HL-60 (cell line): ENCODE results near the gene TNIK.

Source experiments
- POLR2AphosphoS5 ChIP-seq: IDR thresholded peaks from 2 replicates; pipeline ENCODE4 v1.6.1; 2012; ENCODE audit warnings: low read depth
- SPI1 ChIP-seq: IDR thresholded peaks from 2 replicates; pipeline ENCODE4 v1.6.1; 2012; ENCODE audit warnings: low read depth, mild to moderate bottlenecking, borderline replicate concordance
- TF ChIP-seq, protein P1 (sequence below): IDR thresholded peaks from one replicate; pipeline ENCODE4 v1.5.1; 2011; ENCODE audit warnings: low read length, control low read depth, inconsistent platforms; ENCODE audit not compliant: insufficient read depth

DNA sequence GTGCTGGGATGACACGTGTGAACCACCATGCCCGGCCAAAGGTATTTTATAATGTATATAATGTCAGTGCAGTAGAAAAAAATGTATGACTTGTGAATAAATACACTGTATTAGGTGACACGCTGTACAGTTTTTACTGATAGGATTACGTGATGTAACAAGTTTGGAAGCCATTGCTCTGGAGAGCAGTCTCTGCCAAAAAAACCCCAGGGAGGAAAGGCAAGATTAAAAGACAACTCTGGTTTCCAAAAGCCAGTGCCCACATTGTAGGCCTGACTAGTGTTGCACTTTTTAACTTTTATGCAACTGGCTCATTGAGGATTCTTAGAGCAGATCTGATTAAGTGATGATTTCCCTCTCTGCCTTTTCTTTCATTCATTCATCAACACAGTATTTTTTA lies 371.7 kb downstream of the TNIK start:
- TF ChIP-seq, protein P1, sequence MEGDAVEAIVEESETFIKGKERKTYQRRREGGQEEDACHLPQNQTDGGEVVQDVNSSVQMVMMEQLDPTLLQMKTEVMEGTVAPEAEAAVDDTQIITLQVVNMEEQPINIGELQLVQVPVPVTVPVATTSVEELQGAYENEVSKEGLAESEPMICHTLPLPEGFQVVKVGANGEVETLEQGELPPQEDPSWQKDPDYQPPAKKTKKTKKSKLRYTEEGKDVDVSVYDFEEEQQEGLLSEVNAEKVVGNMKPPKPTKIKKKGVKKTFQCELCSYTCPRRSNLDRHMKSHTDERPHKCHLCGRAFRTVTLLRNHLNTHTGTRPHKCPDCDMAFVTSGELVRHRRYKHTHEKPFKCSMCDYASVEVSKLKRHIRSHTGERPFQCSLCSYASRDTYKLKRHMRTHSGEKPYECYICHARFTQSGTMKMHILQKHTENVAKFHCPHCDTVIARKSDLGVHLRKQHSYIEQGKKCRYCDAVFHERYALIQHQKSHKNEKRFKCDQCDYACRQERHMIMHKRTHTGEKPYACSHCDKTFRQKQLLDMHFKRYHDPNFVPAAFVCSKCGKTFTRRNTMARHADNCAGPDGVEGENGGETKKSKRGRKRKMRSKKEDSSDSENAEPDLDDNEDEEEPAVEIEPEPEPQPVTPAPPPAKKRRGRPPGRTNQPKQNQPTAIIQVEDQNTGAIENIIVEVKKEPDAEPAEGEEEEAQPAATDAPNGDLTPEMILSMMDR = no peak
- no peak for TF ChIP-seq POLR2AphosphoS5
- TF ChIP-seq SPI1 = no peak
